ENCODE measurements around the gene GALNT13. TPM values are rescaled to one million over a fixed set of nuclear protein-coding genes. Genes with fewer than 3 reads are reported as not detected.

Gene GALNT13
- total and polyA plus RNA-seq, 2 donors from 2014 or later: 0.57 TPM; not detected in 1

DNA sequence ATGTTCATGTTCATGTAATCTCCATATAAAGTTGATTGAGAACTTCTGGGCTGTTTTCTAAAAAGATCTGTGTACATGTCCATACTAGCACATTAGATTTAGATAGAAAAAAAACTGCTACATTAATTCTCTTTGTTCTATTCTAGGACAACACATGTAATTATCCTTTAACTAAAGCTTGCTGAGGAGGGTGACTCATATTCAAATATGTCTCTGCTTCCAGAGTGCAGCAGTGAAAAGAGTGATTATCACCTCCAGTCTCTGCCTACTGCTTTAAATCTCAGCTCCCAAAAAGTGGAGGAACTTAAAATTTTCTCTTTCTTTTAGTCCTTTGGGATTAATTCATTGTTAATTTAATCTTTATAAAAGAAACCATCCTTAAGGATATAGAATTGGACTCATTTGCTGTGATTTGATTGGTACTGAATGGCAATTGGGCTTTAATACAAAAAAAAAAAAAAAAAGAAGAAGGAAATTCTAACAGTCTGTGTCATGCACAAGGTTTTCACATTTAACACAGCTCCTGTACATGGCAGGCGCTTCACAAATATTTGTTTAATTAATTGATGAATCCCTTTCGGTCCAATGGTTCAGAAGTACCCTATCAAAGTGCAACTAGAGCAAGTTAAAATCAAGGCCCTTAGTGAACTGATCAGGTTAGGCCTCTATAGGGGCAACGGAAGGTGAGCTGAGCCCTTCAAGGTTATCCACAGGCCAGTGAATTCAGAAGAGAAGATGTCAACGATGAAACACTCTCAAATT is 612.8 kb downstream of the GALNT13 start:
- DNase-seq (no peak), FAIRE-seq (peak; percentile 19)
- Histone ChIP-seq H3K4me3 (ENCODE audit: low read length in 3 of 3) (no peak overlapping the region), H3K36me3 (ENCODE audit: control insufficient read depth in 2 of 3, insufficient read depth in 3 of 3, low read length in 3 of 3) (no peaks in the 10 kb centered on the region), H3K9ac (ENCODE audit: low read length in 3 of 3) (no peak overlapping the region), H3K9me3 (ENCODE audit: control insufficient read depth in 2 of 3, insufficient read depth in 1 of 3, low read length in 3 of 3) (no peaks in the 10 kb centered on the region), H3K4me1 (ENCODE audit: control insufficient read depth in 2 of 3, insufficient read depth in 2 of 3, low read depth in 1 of 3, low read length in 3 of 3) (peaks cover 0 to 6% (median under 1%) of the 10 kb centered on the region in 3 donors), H3K27me3 (ENCODE audit: control insufficient read depth, insufficient read depth, low read length) (no peaks in the 10 kb centered on the region), H3K27ac (ENCODE audit: low read depth in 2 of 2, low read length in 2 of 2) (peak overlapping the region in 1 of 2 donors; percentile 32)
- TF ChIP-seq, protein P1, sequence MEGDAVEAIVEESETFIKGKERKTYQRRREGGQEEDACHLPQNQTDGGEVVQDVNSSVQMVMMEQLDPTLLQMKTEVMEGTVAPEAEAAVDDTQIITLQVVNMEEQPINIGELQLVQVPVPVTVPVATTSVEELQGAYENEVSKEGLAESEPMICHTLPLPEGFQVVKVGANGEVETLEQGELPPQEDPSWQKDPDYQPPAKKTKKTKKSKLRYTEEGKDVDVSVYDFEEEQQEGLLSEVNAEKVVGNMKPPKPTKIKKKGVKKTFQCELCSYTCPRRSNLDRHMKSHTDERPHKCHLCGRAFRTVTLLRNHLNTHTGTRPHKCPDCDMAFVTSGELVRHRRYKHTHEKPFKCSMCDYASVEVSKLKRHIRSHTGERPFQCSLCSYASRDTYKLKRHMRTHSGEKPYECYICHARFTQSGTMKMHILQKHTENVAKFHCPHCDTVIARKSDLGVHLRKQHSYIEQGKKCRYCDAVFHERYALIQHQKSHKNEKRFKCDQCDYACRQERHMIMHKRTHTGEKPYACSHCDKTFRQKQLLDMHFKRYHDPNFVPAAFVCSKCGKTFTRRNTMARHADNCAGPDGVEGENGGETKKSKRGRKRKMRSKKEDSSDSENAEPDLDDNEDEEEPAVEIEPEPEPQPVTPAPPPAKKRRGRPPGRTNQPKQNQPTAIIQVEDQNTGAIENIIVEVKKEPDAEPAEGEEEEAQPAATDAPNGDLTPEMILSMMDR (IDR thresholded peaks at IDR 0.05; ENCODE audit: borderline replicate concordance, extremely low read depth, insufficient read depth): no peak
- intact Hi-C loops (cut with DNase I): no loop called here

DNA sequence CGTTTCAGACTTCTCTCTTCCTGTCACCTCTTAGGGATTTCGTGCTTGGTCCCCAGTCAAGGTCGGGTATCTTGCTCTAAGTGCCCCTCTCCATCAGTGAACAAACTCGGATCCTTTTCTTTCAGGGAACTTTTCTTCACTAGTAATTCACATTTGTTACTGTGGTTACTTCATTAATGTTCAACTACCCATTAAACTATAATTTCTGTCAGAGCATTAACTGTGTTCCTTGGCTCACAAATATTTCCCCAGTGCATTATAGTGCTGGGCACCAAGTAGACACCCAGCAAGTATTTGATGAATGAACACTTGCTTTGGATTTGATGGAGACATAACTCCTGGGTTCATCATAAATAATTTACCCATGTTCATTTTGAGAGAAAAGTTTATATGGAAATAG is 617.1 kb downstream of the GALNT13 start:
- no peaks in the 10 kb centered on the region for H3K36me3 ChIP-seq (ENCODE audit: control insufficient read depth in 2 of 3, insufficient read depth in 3 of 3, low read length in 3 of 3)
- TF ChIP-seq, protein P1 (IDR thresholded peaks at IDR 0.05; ENCODE audit: borderline replicate concordance, extremely low read depth, insufficient read depth): no peak

DNA sequence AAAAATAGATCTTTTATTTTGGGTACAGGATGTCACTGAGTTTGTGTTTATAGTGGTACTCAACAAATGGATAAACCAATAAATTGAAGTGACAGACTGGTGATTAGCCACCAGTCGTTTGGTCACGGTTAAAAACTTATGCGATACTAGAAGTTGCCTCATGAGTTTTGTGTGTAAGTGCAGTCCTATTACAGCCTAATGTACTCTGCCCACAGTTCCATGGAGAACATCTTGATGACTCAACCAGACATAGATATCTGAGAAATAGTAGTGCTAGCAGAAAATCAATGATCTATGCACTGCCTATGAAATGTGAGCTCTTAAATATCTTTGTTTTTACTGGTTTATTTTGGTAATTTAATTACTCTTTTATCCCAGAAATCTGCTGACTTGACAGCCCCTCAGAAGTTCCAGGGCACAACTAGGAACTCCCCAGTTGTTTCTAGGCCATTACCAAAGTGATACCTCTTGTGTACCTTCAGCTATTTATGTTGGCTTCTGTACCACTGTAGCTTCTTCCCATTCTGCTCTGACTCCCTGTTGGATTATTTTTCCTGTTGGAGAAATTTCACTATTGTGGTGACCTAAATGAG is 617.6 kb downstream of the GALNT13 start:
- Histone ChIP-seq H3K27me3 (ENCODE audit: control insufficient read depth, insufficient read depth, low read length) (no peaks in the 10 kb centered on the region), H3K9ac (ENCODE audit: low read length in 3 of 3) (no peak overlapping the region), H3K4me1 (ENCODE audit: control insufficient read depth in 2 of 3, insufficient read depth in 2 of 3, low read depth in 1 of 3, low read length in 3 of 3) (peaks cover 2 to 18% (median 6%) of the 10 kb centered on the region in 3 donors), H3K27ac (ENCODE audit: low read depth in 2 of 2, low read length in 2 of 2) (peak overlapping the region in 1 of 2 donors; percentile 52), H3K36me3 (ENCODE audit: control insufficient read depth in 2 of 3, insufficient read depth in 3 of 3, low read length in 3 of 3) (no peaks in the 10 kb centered on the region), H3K9me3 (ENCODE audit: control insufficient read depth in 2 of 3, insufficient read depth in 1 of 3, low read length in 3 of 3) (no peaks in the 10 kb centered on the region), H3K4me3 (ENCODE audit: low read length in 3 of 3) (no peak overlapping the region)
- no peak for FAIRE-seq
- TF ChIP-seq, protein P1 (IDR thresholded peaks at IDR 0.05; ENCODE audit: borderline replicate concordance, extremely low read depth, insufficient read depth): no peak
- intact Hi-C loops (cut with DNase I): no loop called here
- DNase-seq: no peak

More for the DNA sequence above, 617.1 kb downstream of the GALNT13 start:
- H3K27me3 ChIP-seq (ENCODE audit: control insufficient read depth, insufficient read depth, low read length): no peaks in the 10 kb centered on the region
- FAIRE-seq (peak; percentile 93), DNase-seq (peak in 2 of 5 donors; percentile 50 to 51)
- intact Hi-C loops (cut with DNase I): no loop called here
- H3K27ac ChIP-seq (ENCODE audit: low read depth in 2 of 2, low read length in 2 of 2): peak overlapping the region in 1 of 2 donors; percentile 52
- H3K4me3 ChIP-seq (ENCODE audit: low read length in 3 of 3): peak overlapping the region in 2 of 3 donors; percentile 11 to 45
- no peak overlapping the region for H3K9ac ChIP-seq (ENCODE audit: low read length in 3 of 3)
- H3K9me3 ChIP-seq (ENCODE audit: control insufficient read depth in 2 of 3, insufficient read depth in 1 of 3, low read length in 3 of 3): no peaks in the 10 kb centered on the region
- peaks cover 2 to 17% (median 6%) of the 10 kb centered on the region in 3 donors for H3K4me1 ChIP-seq (ENCODE audit: control insufficient read depth in 2 of 3, insufficient read depth in 2 of 3, low read depth in 1 of 3, low read length in 3 of 3)
